GM12892 (cell line): ENCODE results near the gene ELF2.

Experiments used
- POLR2A ChIP-seq: IDR thresholded peaks from 2 replicates; pipeline ENCODE4 v1.6.1; 2011; ENCODE audit warnings: low read depth, low read length, control low read depth
- POLR2AphosphoS5 ChIP-seq: IDR thresholded peaks from 2 replicates; pipeline ENCODE4 v1.6.1; 2011; ENCODE audit warnings: low read depth, low read length, control low read depth
- TAF1 ChIP-seq: IDR thresholded peaks from 2 replicates; pipeline ENCODE4 v1.6.1; 2011; ENCODE audit warnings: low read depth, mild to moderate bottlenecking, control low read depth, low read length, borderline replicate concordance

GRCh38 chr4:139154538-139154937 is 22.5 kb downstream of the ELF2 start:
- no peak for TF ChIP-seq POLR2A
- TF ChIP-seq TAF1 = no peak
- TF ChIP-seq POLR2AphosphoS5 = no peak
